ENCODE measurements around the gene EXOC4. TPM values are rescaled to one million over a fixed set of nuclear protein-coding genes. Genes with fewer than 3 reads are reported as not detected.

EXOC4 gene
- total RNA-seq, 1 experiment from 2014 or later = 71.0 TPM

DNA sequence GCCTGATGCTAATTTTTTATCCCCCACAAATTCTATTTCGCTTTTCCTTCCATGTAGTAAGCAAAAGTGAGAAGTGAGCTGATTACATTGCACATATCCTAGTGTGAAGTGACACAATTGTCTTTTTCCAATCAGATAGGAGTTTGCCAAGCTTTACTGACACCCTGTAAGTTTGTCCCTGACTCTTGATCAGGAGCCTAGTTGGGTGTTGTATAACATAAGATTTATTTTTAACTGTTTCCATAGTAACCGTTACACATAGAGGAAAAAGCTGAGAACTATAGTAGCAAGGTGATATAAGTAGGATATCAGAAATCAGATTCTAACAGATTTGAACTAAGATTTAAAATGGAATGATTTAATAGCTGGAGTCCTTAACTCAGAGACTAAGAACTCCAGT lies 31.2 kb downstream of the EXOC4 start:
- Histone ChIP-seq H3K4me3 (ENCODE audit: low read depth in 2 of 2, low read length in 2 of 2) (no peak overlapping the region), H3K27me3 (ENCODE audit: control insufficient read depth, insufficient read depth, low read length) (no peaks in the 10 kb centered on the region), H3K4me1 (ENCODE audit: control insufficient read depth, insufficient read depth, low read length) (no peaks in the 10 kb centered on the region), H3K9me3 (ENCODE audit: control insufficient read depth, insufficient read depth, low read depth, low read length) (no peaks in the 10 kb centered on the region), H3K36me3 (ENCODE audit: control insufficient read depth, insufficient read depth, low read length) (no peaks in the 10 kb centered on the region), H3K27ac (ENCODE audit: low read length) (no peak overlapping the region)
- in situ Hi-C loops (cut with HindIII; ENCODE audit: low pct_unique_long_range_greater_than_20kb, low sequenced_read_pairs) = no loop called here
- no peak for ATAC-seq
- intact Hi-C loops (cut with micrococcal nuclease; ENCODE audit: unreplicated experiment) = no loop called here
- ChIA-PET POLR2A (no interaction called here), CTCF (no interaction called here)
- no TSS peak for BruUV-seq (replicated peaks)
- TF ChIP-seq SIN3A (IDR thresholded peaks at IDR 0.05; ENCODE audit: borderline replicate concordance, insufficient read depth, low read depth, low read length) = no peak
- TF ChIP-seq, protein P1, sequence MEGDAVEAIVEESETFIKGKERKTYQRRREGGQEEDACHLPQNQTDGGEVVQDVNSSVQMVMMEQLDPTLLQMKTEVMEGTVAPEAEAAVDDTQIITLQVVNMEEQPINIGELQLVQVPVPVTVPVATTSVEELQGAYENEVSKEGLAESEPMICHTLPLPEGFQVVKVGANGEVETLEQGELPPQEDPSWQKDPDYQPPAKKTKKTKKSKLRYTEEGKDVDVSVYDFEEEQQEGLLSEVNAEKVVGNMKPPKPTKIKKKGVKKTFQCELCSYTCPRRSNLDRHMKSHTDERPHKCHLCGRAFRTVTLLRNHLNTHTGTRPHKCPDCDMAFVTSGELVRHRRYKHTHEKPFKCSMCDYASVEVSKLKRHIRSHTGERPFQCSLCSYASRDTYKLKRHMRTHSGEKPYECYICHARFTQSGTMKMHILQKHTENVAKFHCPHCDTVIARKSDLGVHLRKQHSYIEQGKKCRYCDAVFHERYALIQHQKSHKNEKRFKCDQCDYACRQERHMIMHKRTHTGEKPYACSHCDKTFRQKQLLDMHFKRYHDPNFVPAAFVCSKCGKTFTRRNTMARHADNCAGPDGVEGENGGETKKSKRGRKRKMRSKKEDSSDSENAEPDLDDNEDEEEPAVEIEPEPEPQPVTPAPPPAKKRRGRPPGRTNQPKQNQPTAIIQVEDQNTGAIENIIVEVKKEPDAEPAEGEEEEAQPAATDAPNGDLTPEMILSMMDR (IDR thresholded peaks at IDR 0.05) = no peak
- no peak for TF ChIP-seq TCF7L2 (IDR thresholded peaks at IDR 0.05; ENCODE audit: low read depth, low read length)
- no peak for TF ChIP-seq POLR2AphosphoS5 (IDR thresholded peaks at IDR 0.05; ENCODE audit: low read depth, low read length)
- no peak for TF ChIP-seq REST (IDR thresholded peaks at IDR 0.05; ENCODE audit: insufficient read depth in 1 of 2, low read depth in 2 of 2, low read length in 1 of 2)
- DNase-seq (ENCODE audit: low read depth, low spot score) = no peak

- Histone ChIP-seq H3K27ac (ENCODE audit: low read length) (no peak overlapping the region), H3K27me3 (ENCODE audit: control insufficient read depth, insufficient read depth, low read length) (no peaks in the 10 kb centered on the region), H3K4me3 (ENCODE audit: low read depth in 2 of 2, low read length in 2 of 2) (no peak overlapping the region), H3K36me3 (ENCODE audit: control insufficient read depth, insufficient read depth, low read length) (no peaks in the 10 kb centered on the region; the same call in 1 of the 2 replicates), H3K9me3 (ENCODE audit: control insufficient read depth, insufficient read depth, low read depth, low read length) (no peaks in the 10 kb centered on the region), H3K4me1 (ENCODE audit: control insufficient read depth, insufficient read depth, low read length) (no peaks in the 10 kb centered on the region)
- ChIA-PET CTCF (no interaction called here), POLR2A (no interaction called here)
- intact Hi-C loops (cut with micrococcal nuclease; ENCODE audit: unreplicated experiment) = no loop called here
- DNase-seq (ENCODE audit: low read depth, low spot score) = no peak
- no TSS peak for BruUV-seq (replicated peaks)
- TF ChIP-seq TCF7L2 (IDR thresholded peaks at IDR 0.05; ENCODE audit: low read depth, low read length) (no peak), REST (IDR thresholded peaks at IDR 0.05; ENCODE audit: insufficient read depth in 1 of 2, low read depth in 2 of 2, low read length in 1 of 2) (no peak), POLR2AphosphoS5 (IDR thresholded peaks at IDR 0.05; ENCODE audit: low read depth, low read length) (no peak), SIN3A (IDR thresholded peaks at IDR 0.05; ENCODE audit: borderline replicate concordance, insufficient read depth, low read depth, low read length) (no peak)
- TF ChIP-seq, protein P1 (IDR thresholded peaks at IDR 0.05) = no peak
- no peak for ATAC-seq
- in situ Hi-C loops (cut with HindIII; ENCODE audit: low pct_unique_long_range_greater_than_20kb, low sequenced_read_pairs) = no loop called here
Measured at GRCh38 chr7:133288970-133289369, 36.1 kb downstream of the EXOC4 start.

All from Panc1 (cell line).